ENCODE measurements around the gene DRGX. TPM values are rescaled to one million over a fixed set of nuclear protein-coding genes. Genes with fewer than 3 reads are reported as not detected.

The DRGX gene
- total RNA-seq, 1 experiment from 2014 or later = not detected

- DNase-seq (ENCODE audit: low spot score) = no peak
Observed at GRCh38 chr10:49321021-49321420, 74.9 kb downstream of the DRGX start.

GRCh38 chr10:49320191-49320590 lies 75.7 kb downstream of the DRGX start:
- DNase-seq (ENCODE audit: low spot score) = no peak

- DNase-seq (ENCODE audit: low spot score) = no peak
Observed at GRCh38 chr10:49319206-49319605, 76.7 kb downstream of the DRGX start.

- DNase-seq (ENCODE audit: low spot score) = no peak
Observed at GRCh38 chr10:49318755-49319154, 77.1 kb downstream of the DRGX start.

GRCh38 chr10:49318028-49318427 lies 77.9 kb downstream of the DRGX start:
- DNase-seq (ENCODE audit: low spot score) = no peak

- no peak for DNase-seq (ENCODE audit: low spot score)
Observed at GRCh38 chr10:49314806-49315205, 81.1 kb downstream of the DRGX start.

Other genes with a start within 250 kb of the DRGX start
- not detected in 2 replicates for gene TMEM273, start 207.7 kb downstream of the DRGX start, total RNA-seq (2014; rRNA removed; shearing (Covaris generic))
- gene C10orf71, start 96.9 kb downstream of the DRGX start, total RNA-seq (2014; rRNA removed; shearing (Covaris generic)) = not detected in 2 replicates
- gene ERCC6, start 143.0 kb upstream of the DRGX start, total RNA-seq (2014; rRNA removed; shearing (Covaris generic)) = 4.2 and 5.3 TPM in 2 replicates
- not detected in 2 replicates for gene SLC18A3, start 214.2 kb upstream of the DRGX start, total RNA-seq (2014; rRNA removed; shearing (Covaris generic))
- gene CHAT, start 217.9 kb upstream of the DRGX start, total RNA-seq (2014; rRNA removed; shearing (Covaris generic)) = not detected in 2 replicates

Measured in HT-29 (cell line).